Adrenal gland (tissue), 12 donors: ENCODE results near the gene EPC2. TPM values are rescaled to one million over a fixed set of nuclear protein-coding genes. Genes with fewer than 3 reads are reported as not detected.
"Not testable (repeated sequence)": the region's sequence is repeated elsewhere in the genome, so short reads cannot be mapped to it uniquely, and the experiment has no call there.

ENCODE experiments used
- DNase-seq, 7 donors: peaks; one replicate each; pipeline ENCODE4 v3.0.0-alpha.2; 2019 to 2020
- H3K27ac ChIP-seq, 5 donors: fragments of 200-600 bp; sonication (generic) in 4 of 5; 1 replicate in 3 of 5; 2 replicates in 2 of 5; pipeline versions ENCODE4 v1.5.1 to v1.8.0; 2016 to 2020; ENCODE audit warnings: mild to moderate bottlenecking in 1 of 5
- H3K27me3 ChIP-seq: fragments of 200-600 bp; 2 replicates; pipeline ENCODE4 v1.8.0; 2021
- H3K36me3 ChIP-seq, 2 donors: fragments of 200-600 bp; replicated peaks in 1 of 2; 1 replicate in 1 of 2; 2 replicates in 1 of 2; pipeline versions ENCODE4 v1.5.1 to v1.8.0; 2018 to 2022
- H3K4me1 ChIP-seq, 2 donors: fragments of 200-600 bp; replicated peaks in 1 of 2; 1 replicate in 1 of 2; 2 replicates in 1 of 2; pipeline versions ENCODE4 v1.5.1 to v1.8.0; 2018 to 2021
- H3K4me3 ChIP-seq, 4 donors: fragments of 200-600 bp; sonication (generic) in 3 of 4; one replicate each; pipeline ENCODE4 v1.5.1; 2016 to 2018
- H3K9me3 ChIP-seq, 3 donors: fragments of 200-600 bp; sonication (generic) in 1 of 3; replicated peaks in 1 of 3; 1 replicate in 2 of 3; 2 replicates in 1 of 3; pipeline versions ENCODE4 v1.5.1 to v1.8.0; 2016 to 2021
- CTCF ChIP-seq, 6 experiments: fragments of 450-650 bp in 4 of 6; fragments of 200-600 bp in 2 of 6; sonication (generic) in 1 of 6; IDR thresholded peaks; 1 replicate in 5 of 6; 2 replicates in 1 of 6; pipeline versions ENCODE4 v1.5.1 to v1.8.0; 2016 to 2021; ENCODE audit warnings: antibody characterized with exemption in 6 of 6, mild to moderate bottlenecking in 2 of 6, moderate library complexity in 1 of 6
- POLR2A ChIP-seq, 2 donors: fragments of 450-650 bp; IDR thresholded peaks; one replicate each; pipeline ENCODE4 v1.6.1; 2017; ENCODE audit warnings: antibody characterized with exemption in 2 of 2, mild to moderate bottlenecking in 2 of 2, moderate library complexity in 1 of 2
- WGBS, 4 donors: extraction: QIAGEN DNeasy Blood & Tissue Kit in 2 of 4; methylation state at CpG; one replicate each; pipeline versions ENCODE4 v1.1.5 to v1.1.7; 2013 to 2017; 5-methylcytosine and 5-hydroxymethylcytosine counted together
- intact Hi-C, 2 donors: fragments of 100-400 bp; cut with DNase I; formaldehyde crosslinking; loops; one replicate each; pipeline versions ENCODE4 v1.14.1 to v1.15.0; 2022 to 2023
- polyA plus RNA-seq, 3 donors: library from polyadenylated mRNA; stranded (reverse); fragments of 200-250 nt in 2 of 3; fragments of 350-450 nt in 1 of 3; fragmentation: Illumina TruSeq in 1 of 3; extraction: RNeasy Lipid Tissue Mini Kit (QIAGEN cat#74804) in 1 of 3; gene quantifications; one replicate each; pipeline ENCODE4 v1.2.3, GENCODE V29; 2013 to 2014
- total RNA-seq, 9 donors: library from RNA; depleted of rRNA in 4 of 9; stranded (reverse); fragments of >200 nt in 4 of 9; fragments of 120-200 nt in 1 of 9; fragmentation: NEBNext Ultra II Directional in 1 of 9; extraction: Animal tissue kit (Norgen Biotek cat#: 25700) in 1 of 9; gene quantifications; one replicate each; pipeline versions ENCODE4 v1.1.0 to v1.2.4, GENCODE V29; 2013 to 2023
- donor health status: healthy with polysubstance abuse.
- donor health status: Bipolar disorder and iron deficiency.
- donor health status: DM: yes; HTN: yes; CAD: no.
- donor health status: DM: no; HTN: no; CAD: no.
- donor health status: DM: no; HTN: no; CAD: no.
- donor health status: DM: yes; HTN: yes; CAD: no.

EPC2 gene
- total and polyA plus RNA-seq, 12 donors: 8.0 to 57.4 (median 27.8) TPM

- H3K36me3 ChIP-seq: no peaks in the 10 kb centered on the region
- H3K27me3 ChIP-seq: no peaks in the 10 kb centered on the region
- intact Hi-C loops: no loop called here
- peak overlapping the region in 1 of 4 donors; percentile 4 for H3K4me3 ChIP-seq
- 50 to 57% (median 55%) methylated on average over 6 of the region's 6 CpGs for WGBS, 4 donors
- peak overlapping the region in 3 of 5 donors; percentile 13 to 53 (median 37) for H3K27ac ChIP-seq
- H3K4me1 ChIP-seq: peaks cover 60 to 91% of the 10 kb centered on the region in 2 donors
- DNase-seq: peak in 4 of 7 donors; percentile 41 to 69 (median 62)
- TF ChIP-seq CTCF (IDR thresholded peaks at IDR 0.05): no peak
- TF ChIP-seq POLR2A (IDR thresholded peaks at IDR 0.05): no peak
- no peaks in the 10 kb centered on the region for H3K9me3 ChIP-seq
Measured at GRCh38 chr2:148654435-148654834, 9.9 kb downstream of the EPC2 start.

- no peak for DNase-seq
- TF ChIP-seq CTCF (IDR thresholded peaks at IDR 0.05) (no peak), POLR2A (IDR thresholded peaks at IDR 0.05) (no peak)
- 93 to 100% (median 96%) methylated on average over 1 of the region's 1 CpG for WGBS, 4 donors
- Histone ChIP-seq H3K27ac (no peak overlapping the region), H3K36me3 (no peaks in the 10 kb centered on the region), H3K4me1 (peaks cover 68 to 99% of the 10 kb centered on the region in 2 donors), H3K9me3 (no peaks in the 10 kb centered on the region), H3K27me3 (no peaks in the 10 kb centered on the region), H3K4me3 (no peak overlapping the region)
- intact Hi-C loops: no loop called here
Measured at GRCh38 chr2:148656516-148656915, 12.0 kb downstream of the EPC2 start.

GRCh38 chr2:148658807-148659722 is 14.5 kb downstream of the EPC2 start:
- WGBS, 4 donors: 29 to 33% (median 30%) methylated on average over 2 of the region's 2 CpGs
- intact Hi-C loops: no loop called here
- Histone ChIP-seq H3K9me3 (no peaks in the 10 kb centered on the region), H3K4me3 (no peak overlapping the region), H3K27ac (peak overlapping the region in 2 of 5 donors; percentile 29 to 71), H3K36me3 (no peaks in the 10 kb centered on the region), H3K27me3 (no peaks in the 10 kb centered on the region), H3K4me1 (peaks cover 47 to 82% of the 10 kb centered on the region in 2 donors)
- TF ChIP-seq CTCF (IDR thresholded peaks at IDR 0.05) (no peak), POLR2A (IDR thresholded peaks at IDR 0.05) (no peak)
- no peak for DNase-seq

GRCh38 chr2:148660999-148661398 is 16.4 kb downstream of the EPC2 start:
- TF ChIP-seq CTCF (IDR thresholded peaks at IDR 0.05): no peak
- no peak for TF ChIP-seq POLR2A (IDR thresholded peaks at IDR 0.05)
- no peak overlapping the region for H3K4me3 ChIP-seq
- no peaks in the 10 kb centered on the region for H3K36me3 ChIP-seq
- no peaks in the 10 kb centered on the region for H3K9me3 ChIP-seq
- H3K4me1 ChIP-seq: peaks cover 33 to 72% of the 10 kb centered on the region in 2 donors
- H3K27me3 ChIP-seq: no peaks in the 10 kb centered on the region
- no peak for DNase-seq
- intact Hi-C loops: no loop called here
- H3K27ac ChIP-seq: peak overlapping the region in 1 of 5 donors; percentile 71

- H3K27ac ChIP-seq, H3K9me3 ChIP-seq, H3K4me3 ChIP-seq, H3K36me3 ChIP-seq, H3K27me3 ChIP-seq, intact Hi-C loops, DNase-seq: not testable (repeated sequence)
- 94 to 99% (median 97%) methylated on average over 8 of the region's 8 CpGs for WGBS, 4 donors
- peaks cover 22 to 72% of the 10 kb centered on the region in 2 donors for H3K4me1 ChIP-seq
Measured at GRCh38 chr2:148662332-148662731, 17.8 kb downstream of the EPC2 start.
